Esophagus squamous epithelium (tissue), 5 donors: Measurements from ENCODE around the gene P2RY14. TPM values are rescaled to one million over a fixed set of nuclear protein-coding genes. Genes with fewer than 3 reads are reported as not detected.
A peak's percentile ranks its signal among the peaks of the same experiment; 100 is the strongest.

Experiments used
- DNase-seq: peaks from one replicate; lab custom pipeline; 2025; lab: John Stamatoyannopoulos, UW
- H3K27ac ChIP-seq, 4 donors: fragments of 200-600 bp; sonication (generic); one replicate each; pipeline ENCODE4 v1.5.1; 2016 to 2019; ENCODE audit warnings: mild to moderate bottlenecking in 1 of 4
- H3K27me3 ChIP-seq, 4 donors: fragments of 200-600 bp; sonication (generic); 1 replicate in 3 of 4; 2 replicates in 1 of 4; pipeline versions ENCODE4 v1.5.1 to v1.6.0; 2017 to 2021; ENCODE audit warnings: antibody characterized with exemption in 1 of 4
- H3K36me3 ChIP-seq, 3 donors: fragments of 200-600 bp; sonication (generic); one replicate each; pipeline ENCODE4 v1.5.1; 2016 to 2019
- H3K4me1 ChIP-seq, 3 donors: fragments of 200-600 bp; sonication (generic); one replicate each; pipeline ENCODE4 v1.5.1; 2017 to 2019
- H3K4me3 ChIP-seq, 4 donors: fragments of 200-600 bp; sonication (generic); 1 replicate in 3 of 4; 2 replicates in 1 of 4; pipeline ENCODE4 v1.5.1; 2016 to 2019; ENCODE audit warnings: mild to moderate bottlenecking in 2 of 4, moderate library complexity in 1 of 4
- H3K9me3 ChIP-seq, 3 donors: fragments of 200-600 bp; sonication (generic); one replicate each; pipeline ENCODE4 v1.5.1; 2016 to 2019
- CTCF ChIP-seq, 6 experiments: fragments of 450-650 bp in 4 of 6; fragments of 200-600 bp in 2 of 6; sonication (generic) in 2 of 6; IDR thresholded peaks; one replicate each; pipeline ENCODE4 v1.5.1; 2016 to 2019; ENCODE audit warnings: antibody characterized with exemption in 6 of 6, mild to moderate bottlenecking in 4 of 6, moderate library complexity in 4 of 6
- POLR2A ChIP-seq, 4 donors: fragments of 450-650 bp; IDR thresholded peaks; one replicate each; pipeline ENCODE4 v1.6.1; 2017; ENCODE audit warnings: antibody characterized with exemption in 4 of 4, mild to moderate bottlenecking in 4 of 4, moderate library complexity in 3 of 4
- WGBS, 2 donors: methylation state at CpG; one replicate each; pipeline ENCODE4 v1.1.5; 2018; 5-methylcytosine and 5-hydroxymethylcytosine counted together
- intact Hi-C: fragments of 100-400 bp; cut with DNase I; formaldehyde crosslinking; loops from one replicate; pipeline ENCODE4 v1.15.0; 2022
- small RNA-seq, 4 donors: library from RNA; depleted of rRNA; stranded (forward); fragments of <200 nt; gene quantifications; one replicate each; pipeline ENCODE3, GENCODE V24; 2016
- total RNA-seq, 4 donors: library from RNA; depleted of rRNA; stranded (reverse); fragments of >200 nt; gene quantifications; one replicate each; pipeline ENCODE4 v1.1.0, GENCODE V29; 2016
- donor health status: DM: yes; HTN: yes; CAD: no.

P2RY14 gene
- total RNA-seq, 4 donors from 2014 or later: 0.19 to 15.4 (median 3.2) TPM

GRCh38 chr3:151168269-151169094 is 109.9 kb downstream of the P2RY14 start:
- peaks cover 0 to 19% (median 0%) of the 10 kb centered on the region in 3 donors for H3K4me1 ChIP-seq
- H3K36me3 ChIP-seq: no peaks in the 10 kb centered on the region
- 13 to 21% methylated on average over 7 of the region's 7 CpGs for WGBS, 2 donors
- DNase-seq: no peak
- no peak overlapping the region for H3K27ac ChIP-seq
- H3K4me3 ChIP-seq: no peak overlapping the region
- no peaks in the 10 kb centered on the region for H3K27me3 ChIP-seq
- no peaks in the 10 kb centered on the region for H3K9me3 ChIP-seq
- intact Hi-C loops: loop anchor here (5.0 kb wide), 1 partner anchor 114 kb away; no protein-coding TSS in a partner anchor
- TF ChIP-seq CTCF (IDR thresholded peaks at IDR 0.05): peak; percentile 55 to 84 (median 80)
- TF ChIP-seq POLR2A (IDR thresholded peaks at IDR 0.05): no peak

GRCh38 chr3:151166161-151166560 is 112.2 kb downstream of the P2RY14 start:
- Histone ChIP-seq H3K27ac (no peak overlapping the region), H3K4me1 (peaks cover 0 to 17% (median 0%) of the 10 kb centered on the region in 3 donors), H3K27me3 (no peaks in the 10 kb centered on the region), H3K4me3 (no peak overlapping the region), H3K9me3 (no peaks in the 10 kb centered on the region), H3K36me3 (no peaks in the 10 kb centered on the region)
- TF ChIP-seq POLR2A (IDR thresholded peaks at IDR 0.05) (no peak), CTCF (IDR thresholded peaks at IDR 0.05) (peak in 1 of 6 experiments; percentile 5)
- no peak for DNase-seq
- intact Hi-C loops: loop anchor here (5.0 kb wide), 1 partner anchor 116 kb away; no protein-coding TSS in a partner anchor
- WGBS, 2 donors: 78 to 83% methylated on average over 3 of the region's 3 CpGs

GRCh38 chr3:151165226-151165625 is 113.1 kb downstream of the P2RY14 start:
- Histone ChIP-seq H3K27ac (no peak overlapping the region), H3K4me3 (no peak overlapping the region), H3K9me3 (no peaks in the 10 kb centered on the region), H3K4me1 (peaks cover 0 to 8% (median 0%) of the 10 kb centered on the region in 3 donors), H3K36me3 (no peaks in the 10 kb centered on the region), H3K27me3 (no peaks in the 10 kb centered on the region)
- WGBS, 2 donors: 81 to 84% methylated on average over 7 of the region's 7 CpGs
- intact Hi-C loops: loop anchor here (5.0 kb wide), 1 partner anchor 117 kb away; no protein-coding TSS in a partner anchor
- DNase-seq: no peak
- no peak for TF ChIP-seq POLR2A (IDR thresholded peaks at IDR 0.05)
- TF ChIP-seq CTCF (IDR thresholded peaks at IDR 0.05): no peak

Small RNAs within 50 kb of the gene (small RNA-seq; reads per million reads assigned to genes)
- 1.8 to 59.0 (median 45.2) reads per million in 4 donors for gene RNA5SP145

Other genes starting within 250 kb of the P2RY14 start
- 1 to 10 TPM in 1 of 4 donors, under 1 TPM in 3; 0.08 to 1.5 (median 0.19) TPM for gene MED12L, start 192.9 kb downstream of the P2RY14 start, total RNA-seq
- 1 to 10 TPM in 3 of 4 donors, under 1 TPM in 1; 0.59 to 2.7 (median 2.1) TPM for gene GPR171, start 75.3 kb downstream of the P2RY14 start, total RNA-seq
- 10 to 100 TPM; 37.8 to 55.1 (median 46.0) TPM for gene GPR87, start 38.3 kb upstream of the P2RY14 start, total RNA-seq
- 1 to 10 TPM in 2 of 4 donors, under 1 TPM in 1, not detected in 1; 0.18 to 3.1 (median 1.2) TPM for gene P2RY13, start 51.0 kb upstream of the P2RY14 start, total RNA-seq
- gene P2RY12, start 106.2 kb upstream of the P2RY14 start, total RNA-seq: 1 to 10 TPM in 2 of 4 donors, not detected in 2; 1.9 to 3.1 TPM
- 10 to 100 TPM in 1 of 4 donors, 1 to 10 TPM in 1, under 1 TPM in 2; 0.45 to 10.7 (median 1.3) TPM for gene IGSF10, start 182.5 kb upstream of the P2RY14 start, total RNA-seq